Stimulated activated CD8-positive, alpha-beta memory T cell treated with anti-CD3 and anti-CD28 coated beads, Interleukin-7, amount 100 ng/mL, for 4 hours (primary cell): Measurements from ENCODE around the gene STX2.
"Not testable (repeated sequence)": the region's sequence is repeated elsewhere in the genome, so short reads cannot be mapped to it uniquely, and the experiment has no call there.

Source experiments
- DNase-seq, 2 donors: peaks; one replicate each; pipeline ENCODE4 v3.0.0-alpha.2; 2020; ENCODE audit warnings: low read depth in 2 of 2

STX2 gene

GRCh38 chr12:130870442-130871285 is 31.6 kb upstream of the STX2 start:
- DNase-seq: peak; percentile 51 to 56

GRCh38 chr12:130868412-130868811 is 29.4 kb upstream of the STX2 start:
- DNase-seq: no peak

DNA sequence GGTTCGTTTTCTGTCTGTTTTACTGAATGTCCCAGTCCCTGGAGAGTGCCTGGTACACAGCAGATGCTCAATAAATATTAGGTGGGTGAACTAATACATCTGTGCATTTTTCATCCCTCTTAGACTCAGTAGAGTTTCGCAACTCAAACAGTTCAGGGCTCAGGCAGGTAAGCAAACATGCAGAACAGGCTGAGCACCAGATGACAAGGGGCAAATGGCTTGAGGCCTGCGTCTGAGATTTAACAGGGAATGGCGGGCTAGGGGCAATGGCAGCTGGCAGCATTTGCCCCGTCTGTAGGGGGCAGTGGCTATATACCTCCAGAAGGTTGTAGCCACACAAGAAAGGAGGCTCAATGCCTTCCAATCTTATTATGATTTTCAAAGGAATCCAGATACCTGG is 24.2 kb upstream of the STX2 start:
- DNase-seq: no peak

DNA sequence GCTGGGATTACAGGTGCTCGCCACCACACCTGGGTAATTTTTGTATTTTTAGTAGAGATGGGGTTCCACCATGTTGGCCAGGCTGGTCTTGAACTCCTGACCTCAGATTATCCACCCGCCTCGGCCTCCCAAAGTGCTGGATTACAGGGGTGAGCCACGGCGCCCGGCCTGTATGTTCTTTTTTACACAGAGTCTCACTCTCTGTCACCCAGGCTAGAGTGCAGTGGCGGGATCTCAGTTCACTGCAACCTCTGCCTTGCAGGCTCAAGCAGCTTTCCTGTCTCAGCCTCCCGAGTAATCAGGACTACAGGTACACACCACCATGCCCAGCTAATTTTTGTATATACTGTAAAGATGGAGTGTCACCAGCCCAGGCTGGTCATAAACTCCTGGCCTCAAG is 23.7 kb upstream of the STX2 start:
- not testable (repeated sequence) for DNase-seq

DNA sequence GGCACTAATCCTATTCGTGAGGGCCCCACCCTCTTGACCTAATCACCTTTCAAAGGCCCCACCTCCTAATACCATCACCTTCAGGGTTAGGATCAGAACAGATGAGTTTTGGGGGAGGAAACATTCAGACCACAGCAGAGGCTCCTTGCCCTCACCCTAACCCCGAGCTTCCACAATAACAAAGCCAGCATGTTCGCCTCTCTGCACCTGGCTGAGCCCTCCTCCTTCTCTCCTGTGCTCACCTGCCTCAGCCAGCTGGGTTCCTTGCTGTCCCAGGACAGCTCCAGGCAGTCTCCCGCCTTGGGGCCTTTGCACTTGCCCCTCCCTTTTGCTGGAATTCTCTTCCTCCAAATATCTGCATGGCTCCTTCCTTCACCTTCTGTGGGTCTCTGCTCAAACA is 23.1 kb upstream of the STX2 start:
- DNase-seq: no peak

- no peak for DNase-seq
Observed at GRCh38 chr12:130860311-130860710, 21.3 kb upstream of the STX2 start.

- no peak for DNase-seq
Observed at GRCh38 chr12:130859161-130859560, 20.1 kb upstream of the STX2 start.

DNA sequence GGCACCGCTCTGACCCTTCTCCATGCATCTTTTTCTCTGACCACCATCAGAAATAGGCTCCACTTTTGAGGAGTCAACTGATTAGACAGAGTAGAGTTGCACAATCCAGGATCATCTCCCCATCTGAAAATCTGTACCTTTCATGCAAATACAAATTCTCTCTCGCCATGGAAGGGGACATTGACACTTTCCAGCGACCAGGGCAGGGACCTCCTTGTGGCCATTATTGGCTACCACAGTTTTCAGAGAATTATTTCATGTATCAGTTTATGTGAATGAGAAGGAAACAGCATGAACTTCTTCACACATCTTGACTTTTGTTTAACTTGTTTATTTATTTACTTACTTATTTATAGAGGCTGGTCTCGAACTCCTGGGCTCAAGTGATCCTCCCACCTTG is 19.0 kb upstream of the STX2 start:
- no peak for DNase-seq

DNA sequence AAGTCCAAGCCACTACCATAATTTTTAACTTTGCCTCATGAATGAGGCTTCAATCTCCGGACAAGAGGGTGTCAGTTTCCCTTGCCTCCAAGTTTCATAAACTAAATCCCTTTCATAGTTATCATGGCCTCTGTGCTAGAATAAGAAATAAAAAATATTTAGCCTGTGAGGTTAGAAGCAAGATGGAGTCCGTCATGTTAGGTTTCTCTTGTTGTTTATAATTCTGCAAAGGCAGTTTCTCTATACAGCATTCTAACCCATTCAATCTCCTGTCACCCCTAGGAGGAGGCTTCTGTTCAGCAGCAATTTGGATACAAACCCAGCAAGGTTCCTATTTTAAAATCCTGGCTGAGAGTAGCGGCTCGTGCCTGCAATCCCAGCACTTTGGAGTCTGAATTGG is 17.0 kb upstream of the STX2 start:
- no peak for DNase-seq

GRCh38 chr12:130850418-130851021 is 11.5 kb upstream of the STX2 start:
- DNase-seq: no peak

GRCh38 chr12:130849561-130850417 is 10.7 kb upstream of the STX2 start:
- no peak for DNase-seq

- DNase-seq: not testable (repeated sequence)
Observed at GRCh38 chr12:130848785-130849305, 9.8 kb upstream of the STX2 start.

DNA sequence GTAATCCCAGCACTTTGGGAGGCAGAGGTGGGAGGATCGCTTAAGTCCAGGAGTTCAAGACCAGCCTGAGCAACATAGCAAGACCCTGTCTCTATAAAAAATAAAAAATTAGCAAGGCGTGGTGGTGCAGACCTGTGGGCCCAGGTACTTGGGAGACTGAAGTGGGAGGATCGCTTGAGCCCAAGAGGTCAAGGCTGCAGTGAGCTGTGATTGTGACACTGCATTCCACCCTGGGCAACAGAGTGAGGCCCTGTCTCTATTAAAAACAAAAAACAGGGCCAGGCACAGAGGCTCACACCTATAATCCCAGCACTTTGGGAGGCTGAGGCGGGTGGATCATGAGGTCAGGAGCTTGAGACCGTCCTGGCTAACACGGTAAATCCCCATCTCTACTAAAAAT is 9.1 kb upstream of the STX2 start:
- DNase-seq: not testable (repeated sequence)

GRCh38 chr12:130847112-130847511 is 8.1 kb upstream of the STX2 start:
- DNase-seq: no peak

DNA sequence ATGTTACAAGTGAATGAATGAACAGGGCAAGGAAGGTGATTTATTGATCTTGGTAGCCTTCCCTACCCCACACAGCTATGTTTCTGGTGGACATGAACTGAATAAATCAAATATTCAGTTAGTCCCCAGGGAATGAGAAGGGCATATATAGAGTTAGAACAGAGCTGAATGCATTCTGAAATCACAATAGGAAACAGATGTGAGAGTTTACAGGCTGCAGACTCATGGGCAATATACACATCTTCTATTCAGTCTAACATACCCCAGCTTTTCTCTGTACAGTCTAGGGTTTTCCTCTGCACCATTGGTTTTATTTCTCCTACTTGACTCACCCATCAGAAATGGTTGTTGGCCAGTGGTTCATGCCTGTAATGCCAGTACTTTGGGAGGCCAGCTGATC is 7.3 kb upstream of the STX2 start:
- DNase-seq: no peak

- no peak for DNase-seq
Observed at GRCh38 chr12:130839770-130840404, 837 bp upstream of the STX2 start.

DNA sequence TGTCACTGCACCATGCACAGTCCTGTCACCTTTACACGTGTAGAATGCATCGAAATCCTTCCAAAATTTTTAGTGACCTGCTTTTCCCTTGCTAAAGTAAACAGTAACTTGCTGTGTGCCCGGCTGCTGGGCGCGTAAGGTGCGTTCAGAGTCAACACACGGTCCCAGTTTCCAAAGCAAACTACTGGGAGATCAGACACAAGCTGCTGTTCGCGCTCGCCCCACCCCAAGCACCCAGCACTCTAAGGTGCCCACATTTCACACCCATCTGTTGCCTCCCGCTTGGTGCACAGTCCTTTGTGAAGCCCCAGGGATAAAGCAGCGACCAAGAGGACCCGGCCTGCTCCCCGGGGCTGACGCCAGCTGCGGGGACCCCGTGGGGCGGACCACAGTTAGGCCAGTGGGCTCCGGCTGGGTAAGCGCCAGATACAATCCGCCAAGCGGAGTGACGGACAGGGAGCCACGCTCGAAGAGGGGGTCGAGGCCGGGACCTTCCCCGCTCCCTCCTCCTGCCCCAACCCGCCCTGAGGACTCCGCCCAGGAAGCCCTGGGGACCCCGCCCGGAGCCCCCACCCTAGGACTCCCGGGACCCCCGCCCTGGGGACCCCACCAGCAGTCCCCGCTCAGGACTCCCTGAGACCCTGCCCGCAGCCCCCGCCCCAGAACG is 633 bp downstream of the STX2 start:
- DNase-seq: peak in 1 of 2 donors; percentile 9

DNA sequence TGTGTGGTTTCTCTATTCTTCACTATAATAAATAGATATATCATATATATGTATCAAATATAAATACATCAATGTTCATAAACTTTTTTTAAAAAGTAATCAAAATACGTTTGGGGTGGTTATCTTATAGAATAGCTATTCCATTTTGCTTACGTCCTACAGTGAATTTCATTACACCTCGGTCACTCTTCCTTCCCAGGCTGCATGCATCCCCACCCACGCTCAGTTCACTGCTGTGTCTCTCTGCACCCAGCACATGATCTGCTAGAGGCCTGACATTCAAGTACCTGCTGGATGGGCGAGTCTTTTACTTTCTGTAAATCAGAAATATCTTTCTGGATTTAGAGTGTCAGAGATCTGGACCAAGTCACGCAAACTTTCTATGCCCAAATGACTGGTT is 3.6 kb downstream of the STX2 start:
- DNase-seq: no peak

- DNase-seq: no peak
Observed at GRCh38 chr12:130835011-130835410, 4.0 kb downstream of the STX2 start.

- no peak for DNase-seq
Observed at GRCh38 chr12:130832561-130833209, 6.4 kb downstream of the STX2 start.
